ENCODE data around the gene MICAL2.

The MICAL2 gene

DNA sequence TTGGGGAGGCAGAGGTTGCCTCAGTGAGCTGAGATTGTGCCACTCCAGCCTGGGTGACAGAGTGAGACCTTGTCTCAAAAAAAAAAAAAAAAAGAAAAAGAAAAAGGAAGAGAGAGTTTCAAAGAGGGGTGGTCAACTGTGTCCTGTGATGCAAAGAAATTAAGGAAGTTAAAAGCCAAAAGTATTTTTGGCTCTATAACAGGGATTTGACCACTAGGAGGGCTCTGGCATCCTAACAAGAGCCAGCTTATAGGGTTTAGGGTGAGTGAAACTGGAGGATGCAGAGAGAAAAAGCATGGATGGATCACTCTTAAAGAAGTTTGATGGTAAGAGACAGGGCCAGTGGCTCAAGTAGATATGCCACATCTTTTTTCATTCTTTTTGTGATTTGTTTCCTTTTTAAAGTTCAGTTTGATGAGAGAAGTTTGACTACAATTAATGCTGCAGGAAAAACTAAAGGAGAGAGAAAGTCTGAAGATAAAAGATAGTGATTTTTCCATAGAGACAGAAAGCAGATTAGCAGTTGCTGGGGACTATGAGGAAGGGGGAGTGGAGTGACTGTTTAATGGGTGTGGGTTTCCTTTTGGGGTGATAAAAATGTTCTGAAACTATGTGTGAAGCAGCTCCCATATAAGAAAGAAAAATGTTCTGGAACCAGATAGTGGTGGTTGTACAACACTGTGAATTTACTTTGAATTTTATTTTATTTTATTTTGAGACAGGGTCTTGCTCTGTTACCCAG is 11.1 kb upstream of the MICAL2 start:
- no peak for DNase-seq

DNA sequence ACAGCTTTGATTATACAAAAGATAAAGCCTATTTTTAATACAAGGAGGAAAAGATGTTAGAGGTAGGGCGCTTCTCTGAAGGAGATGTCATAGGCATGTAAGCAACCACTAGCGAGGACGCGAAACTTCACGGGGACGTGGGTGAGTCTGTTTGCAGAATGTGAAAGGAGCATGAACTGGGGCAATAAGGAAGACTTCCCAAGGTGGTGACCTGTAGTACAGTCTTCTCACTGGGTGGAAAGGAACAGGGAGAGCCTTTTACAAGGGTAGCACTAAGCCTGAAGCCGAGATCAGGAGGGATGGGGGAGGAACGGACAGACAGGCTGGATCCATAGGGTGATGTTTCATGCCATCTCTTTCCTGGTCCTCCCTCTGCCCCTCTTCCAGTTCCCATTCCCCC is 10.0 kb upstream of the MICAL2 start:
- no peak for DNase-seq

DNA sequence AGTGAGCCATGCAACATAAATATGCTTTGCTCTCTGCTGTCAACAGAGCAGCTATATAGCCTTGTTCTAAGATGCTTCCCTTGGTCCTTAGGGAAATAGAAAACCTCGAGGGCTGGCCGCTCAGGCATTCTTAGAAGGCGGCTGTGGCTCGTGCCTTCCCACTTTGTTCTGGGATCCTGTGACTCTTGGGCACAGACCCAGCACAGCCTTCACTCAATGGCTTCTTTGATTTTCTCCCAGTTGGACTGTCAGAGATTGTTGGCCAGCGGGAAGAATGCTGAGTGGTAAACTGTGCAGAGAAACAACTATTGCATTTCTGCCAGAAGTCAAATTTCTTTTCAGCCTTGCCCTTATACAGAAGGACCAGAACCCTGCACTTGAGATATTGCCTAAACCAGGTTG is 9.5 kb upstream of the MICAL2 start:
- DNase-seq: no peak

DNA sequence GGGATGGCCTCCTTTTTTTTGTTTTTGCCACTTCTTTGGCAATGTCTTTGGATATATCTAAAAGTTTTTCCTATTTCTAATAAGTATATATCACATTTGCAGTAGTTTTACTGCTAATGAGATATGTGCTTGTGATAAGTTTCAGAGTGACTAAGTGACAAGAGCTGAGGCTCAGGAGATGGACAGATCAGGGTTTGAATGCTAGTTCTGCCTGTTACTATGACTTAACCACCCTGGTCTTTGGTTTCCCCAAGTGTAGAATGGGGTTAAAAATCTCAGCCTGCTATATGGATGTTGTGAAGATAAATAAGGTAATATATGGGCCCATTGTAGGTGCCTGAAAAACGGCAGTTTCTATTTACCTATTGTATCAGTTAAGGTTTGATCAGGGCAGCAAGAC is 9.1 kb upstream of the MICAL2 start:
- no peak for DNase-seq

DNA sequence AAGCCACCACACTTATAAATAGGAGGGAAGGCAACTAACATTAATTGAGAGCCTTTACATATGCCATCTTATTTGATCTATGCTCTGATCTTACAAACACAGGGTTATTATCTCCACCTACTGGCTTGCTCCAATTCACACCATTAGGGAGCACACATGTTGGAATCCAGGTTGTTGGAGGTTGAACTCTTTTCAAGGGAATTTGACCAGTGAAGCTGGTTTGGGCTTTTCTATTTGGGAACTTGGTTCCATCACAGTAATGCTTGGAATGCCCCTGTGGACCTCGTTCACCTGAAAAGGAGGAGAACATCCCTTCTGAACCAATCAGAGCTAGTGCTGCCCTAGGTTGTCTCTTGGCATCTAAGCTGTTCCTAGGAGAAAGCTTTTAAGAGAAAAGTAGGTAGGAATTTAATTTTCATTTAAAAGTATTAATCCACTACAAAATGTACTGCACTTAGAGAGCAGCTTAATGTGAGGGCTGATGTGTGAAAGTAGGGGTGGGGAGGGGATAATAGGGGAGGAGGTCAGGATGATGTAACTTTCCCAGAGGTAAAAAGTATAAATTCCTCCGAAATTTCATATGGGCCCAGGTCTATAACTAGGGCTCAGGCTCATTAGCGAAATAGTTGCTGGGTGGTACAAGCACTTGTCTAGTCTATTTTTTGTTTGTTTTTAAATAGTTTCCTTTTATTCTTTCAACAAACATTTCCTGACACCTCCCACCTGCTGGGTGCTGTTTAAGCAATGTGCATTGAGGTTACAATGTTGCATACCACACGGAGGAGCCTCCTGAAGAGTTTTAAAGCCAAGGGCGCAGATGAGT is 7.6 kb upstream of the MICAL2 start:
- DNase-seq: no peak

DNA sequence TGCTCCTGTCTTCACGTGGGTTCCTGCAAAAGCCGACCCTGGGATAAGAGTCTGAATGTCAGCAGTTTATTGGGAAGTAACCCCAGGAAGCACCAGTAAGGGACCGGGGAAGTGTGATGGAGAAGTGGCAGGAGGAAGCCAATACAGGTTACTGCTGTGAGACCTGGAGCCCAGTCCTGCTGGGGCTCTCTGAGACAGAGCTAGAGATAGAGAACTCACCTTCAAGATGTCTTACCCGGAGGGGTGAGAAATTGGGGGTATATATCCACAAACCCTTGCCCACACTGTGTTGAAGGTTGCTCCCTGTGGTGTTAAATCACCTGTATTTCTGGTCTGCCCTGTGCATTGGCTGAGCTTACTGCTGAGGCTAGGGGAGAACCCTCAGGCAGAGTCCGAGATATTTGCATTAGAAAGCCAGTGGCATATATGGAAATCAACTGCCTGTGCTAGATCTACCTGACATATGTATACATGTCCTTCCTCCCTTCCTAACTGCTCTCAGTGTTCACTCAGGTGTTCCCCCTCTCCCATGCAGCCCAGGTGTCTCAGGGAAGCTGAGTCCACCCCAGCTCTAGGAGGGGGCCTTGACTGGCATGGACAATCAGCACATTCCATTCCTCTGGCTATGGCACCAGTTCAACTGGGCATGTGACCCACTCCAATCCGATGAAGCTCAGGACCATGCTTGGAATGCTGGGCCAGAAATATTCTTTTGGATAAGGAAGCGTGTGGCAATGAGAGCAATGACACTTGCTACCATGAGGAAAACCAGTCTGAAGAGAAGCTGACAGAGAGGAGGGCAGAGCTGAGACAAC is 6.8 kb upstream of the MICAL2 start:
- DNase-seq: no peak

DNA sequence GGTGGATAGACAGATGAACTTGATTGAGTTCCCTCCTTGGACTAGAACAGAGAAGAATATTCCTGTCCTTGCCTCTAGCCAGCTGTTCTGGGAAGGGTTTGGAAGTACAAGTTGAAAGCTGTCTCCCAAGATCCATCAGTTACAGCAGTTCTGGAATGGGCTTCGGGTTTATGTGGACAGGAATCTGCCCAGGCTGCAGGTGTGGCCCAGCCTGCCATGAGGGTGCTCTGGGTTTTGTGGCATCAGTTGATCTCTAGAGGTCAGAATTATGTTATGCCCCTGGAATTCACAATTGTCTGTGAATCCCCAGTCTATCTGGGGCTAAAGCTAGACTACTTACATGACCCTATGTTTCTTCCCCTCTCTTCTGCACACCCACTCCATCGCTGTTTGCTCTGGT is 4.9 kb upstream of the MICAL2 start:
- DNase-seq: no peak

DNA sequence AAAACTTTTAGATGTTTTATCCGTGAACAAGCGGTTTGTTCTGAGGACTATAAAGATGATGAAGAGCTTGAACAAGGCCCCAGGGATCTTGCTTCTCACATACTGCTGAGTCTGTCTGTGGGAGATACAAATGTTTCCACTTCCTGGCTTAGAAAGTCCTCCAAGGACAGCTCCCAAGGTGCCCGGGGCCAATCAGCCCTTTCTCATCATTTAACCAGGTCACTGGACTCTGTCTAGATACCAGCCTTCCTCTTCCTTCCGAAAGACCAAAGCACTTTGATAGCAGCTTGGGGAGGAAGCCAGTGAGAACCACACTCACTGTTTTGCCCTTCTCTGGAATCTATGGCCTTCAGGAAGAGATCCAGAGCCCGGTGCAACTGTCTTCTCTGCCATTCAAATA is 4.3 kb upstream of the MICAL2 start:
- DNase-seq: no peak

DNA sequence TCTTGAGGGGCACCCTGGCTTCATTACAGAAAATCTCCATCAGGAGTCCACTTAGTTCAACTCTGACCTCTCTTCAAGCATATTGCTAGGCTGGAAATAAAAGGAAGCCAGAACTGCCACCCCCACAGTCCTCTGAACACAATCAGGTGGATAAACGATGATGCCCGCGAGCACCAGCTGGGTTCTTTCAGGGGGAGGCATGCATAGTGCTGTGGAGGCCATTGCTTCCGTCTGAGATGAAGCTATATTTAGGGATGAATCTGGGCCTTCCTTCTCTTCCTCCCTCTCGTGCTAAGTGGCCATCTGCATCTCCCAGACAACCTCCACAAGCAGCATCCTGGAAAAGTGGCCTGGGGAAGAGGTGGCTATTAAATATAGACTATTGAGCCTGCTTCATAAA is 3.9 kb upstream of the MICAL2 start:
- no peak for DNase-seq

DNA sequence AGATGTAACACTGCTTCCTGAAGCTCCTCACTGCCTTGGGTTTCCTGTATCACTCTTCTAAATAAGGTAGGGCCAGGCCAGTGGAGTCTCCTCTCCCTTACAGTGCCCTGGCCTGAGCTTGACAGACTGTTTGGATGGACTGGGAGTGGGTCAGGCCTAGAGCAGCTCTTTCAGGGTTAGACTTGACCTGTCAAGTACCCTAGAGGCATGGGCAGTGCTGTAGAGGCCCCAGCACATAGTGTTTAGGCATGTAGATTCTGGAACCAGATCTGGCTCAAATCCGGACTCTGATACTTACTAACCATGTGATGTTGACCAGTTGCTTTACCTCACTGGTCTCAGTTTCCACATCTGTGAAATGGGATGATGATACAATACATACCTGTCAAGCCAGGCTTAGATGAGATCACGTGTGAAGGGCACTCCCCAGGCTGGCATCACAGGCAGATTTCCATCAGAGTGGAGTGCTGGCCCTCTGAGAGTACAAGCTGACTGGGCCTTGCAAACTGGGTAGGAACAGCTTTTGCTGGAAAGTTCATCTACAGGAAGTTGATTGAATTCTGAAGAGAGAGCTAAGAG is 1.4 kb upstream of the MICAL2 start:
- DNase-seq: no peak

DNA sequence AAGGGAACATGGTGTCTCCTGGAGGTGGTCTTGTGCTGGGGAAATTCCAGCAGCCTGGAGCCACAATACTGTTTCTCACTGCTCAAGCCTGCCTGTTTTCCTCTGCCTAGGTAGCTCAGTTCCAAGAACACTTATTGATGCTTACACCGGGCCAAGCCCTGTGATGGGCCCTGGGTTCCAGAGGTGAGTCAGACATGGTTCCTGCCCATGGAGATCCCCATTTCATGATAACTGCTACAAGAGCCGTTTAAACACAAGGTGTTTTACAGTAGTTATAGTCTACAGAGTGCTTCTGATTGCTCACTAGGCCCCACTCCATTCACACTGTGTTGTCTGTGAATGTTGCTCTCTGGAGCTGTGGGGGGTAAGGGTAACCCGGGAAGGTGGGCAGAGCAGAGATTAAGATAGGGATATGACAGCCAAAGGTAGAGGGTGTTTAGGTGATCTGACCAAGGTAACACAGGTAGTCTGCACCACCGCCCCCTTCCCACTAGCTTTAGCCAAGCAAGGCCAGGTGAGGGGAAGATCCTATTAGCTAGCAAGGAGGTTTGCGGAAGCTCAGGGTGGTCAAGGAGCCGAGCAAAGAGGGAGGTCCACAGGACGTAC is 696 bp upstream of the MICAL2 start:
- no peak for DNase-seq

DNA sequence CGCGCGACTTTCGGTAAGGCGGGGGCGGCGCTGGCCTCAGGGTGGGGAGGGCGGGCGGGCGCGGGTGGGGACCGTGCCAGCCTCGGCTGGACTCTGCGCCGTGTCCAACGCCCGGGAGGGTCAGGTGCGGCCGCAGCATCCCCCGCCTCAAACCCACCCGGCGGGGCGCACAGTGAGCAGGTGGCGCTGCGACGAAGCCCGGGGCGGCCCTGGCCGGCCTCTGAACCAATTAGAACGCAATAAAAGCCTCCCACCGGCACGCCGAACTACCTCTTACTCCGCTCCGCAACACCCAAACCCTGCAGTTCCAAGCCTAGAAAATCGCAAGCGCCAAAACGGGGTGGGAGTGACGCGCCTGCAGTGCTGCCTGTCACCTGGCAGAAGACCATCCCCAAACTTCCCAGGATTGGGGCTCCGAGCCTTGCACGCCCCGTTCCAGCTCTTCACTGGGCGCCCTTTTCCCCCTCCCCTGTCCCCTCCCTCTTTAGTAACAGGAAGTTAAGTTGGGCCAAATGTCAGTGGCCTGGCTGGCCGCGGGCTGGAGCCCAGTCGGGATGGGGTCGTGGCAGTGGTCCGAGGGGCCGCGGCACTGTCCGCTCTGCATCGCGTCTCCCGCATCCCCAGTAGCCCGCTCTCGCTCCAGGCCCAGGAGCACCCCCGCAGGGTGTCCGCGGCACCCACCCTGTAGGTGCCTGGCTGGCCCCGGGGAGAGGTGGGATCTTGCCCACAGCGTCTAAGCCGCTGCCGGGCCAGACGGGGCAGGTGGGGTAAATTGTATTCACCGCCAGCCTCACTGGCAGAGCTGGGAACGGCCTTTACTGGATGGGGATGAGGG is 541 bp downstream of the MICAL2 start:
- no peak for DNase-seq

DNA sequence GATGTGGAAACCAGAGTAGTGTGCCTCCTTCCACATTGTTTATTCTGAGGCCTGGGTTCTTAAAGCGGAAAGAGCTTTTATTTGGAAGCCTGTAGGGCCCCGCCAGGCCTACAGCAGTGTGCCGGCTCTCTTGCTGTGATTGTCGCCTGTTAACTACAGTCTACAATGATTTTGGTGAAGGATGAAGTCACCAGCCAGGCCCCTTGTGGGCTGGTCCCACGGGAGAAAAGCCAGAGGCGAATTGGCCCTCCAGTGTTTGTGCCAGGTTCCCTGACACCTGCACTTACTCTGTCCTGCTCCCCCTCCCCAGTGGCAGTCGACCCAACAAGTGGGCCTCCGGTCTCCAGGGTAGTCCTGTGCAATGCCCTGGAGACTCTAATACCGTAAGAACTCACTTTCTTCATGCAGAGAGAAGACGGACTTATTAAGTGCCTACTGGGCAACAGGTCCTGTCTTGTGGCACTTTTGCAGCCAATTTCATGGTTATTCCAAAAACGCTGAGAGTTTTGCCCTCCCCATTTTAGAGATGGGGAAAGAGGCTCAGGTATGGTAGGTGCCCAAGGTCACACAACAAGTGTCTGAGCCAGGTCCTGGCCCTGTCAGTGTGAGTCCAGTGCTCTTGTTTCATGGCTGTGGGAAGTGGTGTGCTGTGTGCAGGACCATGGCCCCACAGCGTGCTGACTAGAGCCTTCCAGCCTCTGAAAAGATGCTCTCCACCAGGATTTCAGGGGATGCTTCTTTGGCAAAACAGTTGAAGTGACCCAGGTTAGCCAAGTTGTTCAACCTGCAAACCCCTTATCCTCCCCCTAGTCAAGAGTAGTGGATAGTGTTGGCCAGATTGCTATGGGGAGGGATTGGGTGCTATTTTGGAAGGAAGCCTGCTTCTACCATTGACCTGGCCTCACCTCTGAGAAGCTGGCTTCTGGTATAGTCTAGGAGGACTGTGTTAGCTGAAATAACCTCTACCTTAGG is 1.4 kb downstream of the MICAL2 start:
- no peak for DNase-seq

DNA sequence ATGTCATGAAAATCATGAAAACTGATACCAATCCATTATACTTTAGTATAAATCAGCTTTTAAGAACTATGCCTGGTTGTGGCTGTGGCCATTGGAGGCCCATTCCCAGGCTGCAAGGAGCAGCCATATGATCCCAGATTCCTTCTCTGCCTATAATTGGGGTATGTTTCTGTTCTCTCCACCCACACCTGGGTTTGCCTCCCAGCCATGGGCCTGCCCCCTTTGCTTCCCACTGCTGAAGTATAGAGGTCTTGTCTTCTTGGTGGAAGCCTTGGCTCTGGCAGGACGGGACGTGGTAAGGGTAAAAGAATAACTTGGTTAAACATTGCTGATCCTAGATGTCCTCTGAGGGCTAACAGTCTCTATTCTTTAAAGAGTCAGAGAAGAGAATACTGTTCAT is 2.4 kb downstream of the MICAL2 start:
- no peak for DNase-seq

DNA sequence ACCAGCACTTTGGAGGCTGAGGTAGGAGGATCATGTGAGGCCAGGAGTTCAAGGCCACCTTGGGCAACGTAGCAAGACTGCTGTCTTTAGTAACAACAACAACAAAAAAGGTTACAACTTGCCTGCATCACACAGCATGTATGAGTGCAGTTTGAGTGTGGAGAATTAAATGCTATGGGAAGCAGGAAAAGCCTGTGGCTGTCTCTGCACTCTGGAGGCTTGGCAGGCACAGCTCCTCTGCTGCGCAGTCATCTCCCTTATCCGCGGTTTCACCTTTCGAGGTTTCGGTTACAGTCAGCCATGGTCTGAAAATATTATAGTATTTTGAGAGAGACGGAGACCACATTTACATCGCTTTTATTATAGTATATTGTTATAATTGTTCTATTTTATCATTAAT is 2.9 kb downstream of the MICAL2 start:
- no peak for DNase-seq

DNA sequence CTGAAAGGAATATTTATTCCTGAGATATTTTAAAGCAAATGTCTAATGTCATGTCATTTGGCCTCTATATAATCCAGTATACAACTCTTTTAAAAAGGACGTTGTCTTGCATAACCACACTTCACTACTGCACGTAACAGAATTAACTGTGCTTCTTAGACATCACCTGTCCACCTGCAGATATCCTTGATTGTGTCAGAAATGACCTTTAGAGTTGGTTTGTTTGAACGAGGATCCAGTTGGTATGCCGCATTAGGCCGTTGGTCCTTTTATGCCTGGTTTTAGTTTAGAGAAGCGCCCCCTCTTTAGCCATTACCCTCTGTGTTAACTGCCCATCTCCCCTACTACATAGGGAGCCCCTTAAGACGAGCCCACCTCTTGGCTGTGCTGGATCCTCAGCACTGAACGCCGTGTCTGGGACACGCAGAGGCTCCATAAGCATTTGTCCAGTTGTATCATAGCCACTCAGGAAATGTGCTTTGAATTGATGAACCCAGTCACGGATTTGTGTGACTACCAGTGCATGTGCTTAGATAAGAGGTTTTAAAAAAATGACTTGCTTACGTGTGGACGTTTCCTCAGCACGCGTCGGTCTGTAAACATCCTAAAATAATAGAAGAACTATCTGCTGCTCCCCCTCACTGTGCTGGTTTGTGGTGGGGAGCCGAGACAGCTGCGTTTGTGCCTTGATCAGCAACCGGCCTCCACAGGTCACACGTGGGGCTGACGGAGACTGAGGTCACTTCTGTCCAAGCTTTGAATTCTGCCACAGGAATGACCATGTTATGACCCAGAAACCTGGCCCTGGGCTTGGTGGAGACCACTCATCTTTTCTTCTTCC is 4.0 kb downstream of the MICAL2 start:
- no peak for DNase-seq

DNA sequence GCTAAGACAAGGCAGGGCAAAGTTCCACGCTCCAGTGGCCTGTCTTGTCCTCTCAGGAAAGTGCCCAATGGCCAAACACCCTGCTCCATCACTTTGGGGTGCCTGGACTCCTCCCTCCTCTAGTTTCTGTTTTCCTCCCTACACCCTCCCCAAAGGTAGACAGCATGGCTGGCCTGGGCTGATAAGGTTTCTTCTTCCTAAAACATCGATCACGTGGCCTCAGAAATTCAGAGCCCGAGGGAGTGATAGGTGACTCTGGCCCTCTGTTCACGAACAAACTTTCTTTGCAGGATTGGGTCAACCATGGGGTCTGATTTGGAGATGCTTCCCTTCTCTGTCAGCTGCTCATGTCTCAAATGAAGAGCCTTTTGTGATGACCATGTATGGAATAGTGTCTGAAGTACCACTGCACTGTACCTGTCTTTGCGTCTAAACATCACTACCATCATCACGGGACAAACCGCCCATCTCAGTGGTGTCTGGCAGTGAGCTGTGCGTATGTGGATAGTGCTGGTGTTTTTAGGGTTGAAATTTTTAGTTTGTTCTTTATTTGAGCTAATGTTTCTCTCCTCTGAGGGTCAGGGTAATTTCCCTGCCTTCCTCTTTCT is 6.1 kb downstream of the MICAL2 start:
- DNase-seq: no peak

DNA sequence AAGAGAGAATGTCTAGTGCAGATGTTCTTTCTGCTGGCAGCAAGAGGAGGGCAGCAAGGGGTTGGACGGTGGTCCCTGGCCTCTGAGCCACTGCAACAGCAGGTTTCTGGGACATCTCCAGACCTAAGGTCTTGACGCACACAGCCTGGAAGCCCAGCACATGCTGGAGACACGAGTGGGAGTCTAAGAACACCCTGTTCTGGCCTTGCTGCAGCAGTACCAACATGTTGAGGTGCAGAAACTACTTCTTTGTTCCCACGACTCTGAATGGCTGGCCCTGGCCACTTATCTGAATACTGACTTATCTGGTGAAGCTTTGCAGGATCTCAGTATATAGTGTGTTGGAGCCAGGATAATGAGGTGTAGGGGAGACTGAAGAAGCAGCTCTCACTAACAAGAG is 6.8 kb downstream of the MICAL2 start:
- no peak for DNase-seq

DNA sequence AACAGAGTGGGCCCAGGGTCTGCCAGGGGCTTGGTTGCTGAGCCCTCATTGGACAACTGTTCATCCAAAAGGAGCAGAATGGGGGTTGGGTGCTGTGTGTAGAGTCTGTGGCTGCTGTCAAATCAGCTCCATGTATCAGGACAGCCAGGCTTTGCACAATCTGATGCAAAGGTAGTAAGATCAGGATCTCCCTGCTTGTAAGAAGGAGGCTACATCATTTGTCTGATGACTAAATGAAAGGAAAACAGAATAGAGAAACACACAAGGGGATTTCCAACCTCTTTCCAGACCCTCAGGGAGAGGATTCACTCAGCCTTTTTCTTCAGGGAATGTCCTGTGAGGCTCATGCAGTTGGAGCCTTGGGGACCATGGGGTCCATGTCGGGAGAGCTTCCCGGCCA is 7.2 kb downstream of the MICAL2 start:
- DNase-seq: no peak

All from KG1 (cell line).